ENCODE results near the gene LHX6.

GRCh38 chr9:122192914-122193525 is 35.7 kb downstream of the LHX6 start:
- TF ChIP-seq CTCF (IDR thresholded peaks at IDR 0.05; ENCODE audit: insufficient read depth, low read depth, low read length) (no peak), EZH2 (IDR thresholded peaks at IDR 0.05; ENCODE audit: insufficient read depth, low read length) (no peak)
